Measurements from ENCODE around the gene DCAF6.
"Not testable (repeated sequence)": the region's sequence is repeated elsewhere in the genome, so short reads cannot be mapped to it uniquely, and the experiment has no call there.

DCAF6 gene

DNA sequence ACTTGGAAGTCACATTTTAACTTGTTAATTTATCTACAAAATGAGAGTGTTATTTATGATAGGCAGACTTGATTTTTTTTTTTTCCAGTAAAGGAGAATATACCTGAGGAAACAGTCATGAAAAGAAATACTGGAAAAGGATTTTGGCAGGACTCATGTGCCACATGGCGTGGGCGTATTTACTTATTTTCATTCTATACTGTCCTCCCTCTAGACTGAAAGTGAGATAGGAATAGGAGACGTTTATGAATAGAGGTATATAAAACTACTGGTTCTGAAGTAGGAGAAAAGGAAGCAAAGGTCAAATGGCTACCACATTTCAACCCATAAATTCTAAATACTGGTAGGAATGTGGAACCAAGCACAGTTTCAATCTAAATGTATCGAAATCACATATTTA lies 95.1 kb downstream of the DCAF6 start:
- DNase-seq (ENCODE audit: low spot score), result no peak

DNA sequence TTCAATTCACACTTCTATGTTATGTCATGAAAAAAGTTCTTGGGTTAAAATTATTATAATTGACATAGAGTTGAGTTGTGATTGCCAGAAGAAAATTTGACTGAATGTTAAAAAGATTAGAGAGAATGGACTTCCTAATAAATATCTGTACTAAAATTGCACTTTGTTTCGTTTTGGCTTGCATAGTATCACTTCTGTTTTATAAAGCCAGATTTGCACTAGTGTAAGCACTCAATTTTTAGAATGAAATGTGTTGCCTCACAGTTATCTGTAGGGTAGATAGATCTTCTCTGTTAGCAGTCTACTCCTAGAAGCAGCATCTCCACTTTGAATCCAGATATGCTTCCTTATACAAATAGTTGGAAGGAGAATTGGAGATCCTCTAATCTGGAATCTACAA lies 95.5 kb downstream of the DCAF6 start:
- DNase-seq (ENCODE audit: low spot score), result no peak

DNA sequence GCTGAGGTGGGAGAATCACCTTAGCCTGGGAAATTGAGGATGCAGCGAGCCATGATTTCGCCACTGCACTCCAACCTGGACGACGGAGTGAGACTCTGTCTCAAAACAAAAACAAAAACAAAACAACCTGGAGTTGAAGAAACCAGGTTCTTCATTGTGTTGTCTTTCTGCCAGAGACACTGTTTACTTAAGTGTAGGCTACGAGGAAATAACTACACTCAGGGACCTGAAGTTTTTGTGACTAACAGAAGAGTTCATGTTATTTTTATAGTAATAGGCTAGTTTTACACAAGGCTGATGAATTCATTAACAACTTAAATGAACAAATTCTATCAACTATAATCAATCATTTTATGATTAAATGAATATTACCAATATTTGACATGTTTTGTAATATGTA lies 98.9 kb downstream of the DCAF6 start:
- DNase-seq (ENCODE audit: low spot score), result no peak

DNA sequence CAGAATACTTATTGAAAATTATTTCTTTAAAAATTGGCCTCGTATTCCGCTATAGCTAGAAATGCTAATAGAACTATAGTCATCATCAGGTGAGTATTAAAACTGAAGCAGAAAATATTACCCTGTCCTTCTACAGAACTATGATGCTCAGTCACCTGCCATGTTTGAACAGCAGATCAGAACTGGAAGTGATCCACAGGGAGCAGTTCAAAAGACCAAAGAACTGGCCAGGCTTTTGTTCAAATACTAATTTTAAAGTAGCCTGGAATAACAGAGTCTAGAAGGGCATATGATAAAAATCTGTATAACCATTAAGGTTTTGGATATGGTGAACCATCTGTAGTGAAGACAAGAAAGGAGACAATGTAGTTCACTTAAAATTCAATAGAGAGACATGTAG lies 105.9 kb downstream of the DCAF6 start:
- no peak for DNase-seq (ENCODE audit: low spot score)

DNA sequence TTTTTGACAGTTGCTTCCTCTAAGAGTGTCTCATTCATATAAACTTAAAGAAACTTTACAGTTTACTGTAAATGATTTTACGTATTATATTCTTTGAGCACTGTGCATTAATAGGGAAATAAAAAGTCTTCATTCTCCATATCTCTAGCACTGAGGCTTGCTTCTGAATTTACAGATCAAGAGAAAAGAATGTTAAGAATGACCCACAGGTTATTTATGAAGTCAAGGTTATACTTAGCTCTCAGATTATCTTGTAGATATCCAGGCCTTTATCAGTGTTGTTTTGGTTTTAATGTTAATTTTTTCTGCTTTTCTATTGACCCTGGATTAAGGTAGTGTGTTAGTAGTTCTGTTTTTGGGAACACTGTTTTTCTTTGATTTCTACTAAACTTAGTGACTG lies 108.8 kb downstream of the DCAF6 start:
- DNase-seq (ENCODE audit: low spot score), result no peak

DNA sequence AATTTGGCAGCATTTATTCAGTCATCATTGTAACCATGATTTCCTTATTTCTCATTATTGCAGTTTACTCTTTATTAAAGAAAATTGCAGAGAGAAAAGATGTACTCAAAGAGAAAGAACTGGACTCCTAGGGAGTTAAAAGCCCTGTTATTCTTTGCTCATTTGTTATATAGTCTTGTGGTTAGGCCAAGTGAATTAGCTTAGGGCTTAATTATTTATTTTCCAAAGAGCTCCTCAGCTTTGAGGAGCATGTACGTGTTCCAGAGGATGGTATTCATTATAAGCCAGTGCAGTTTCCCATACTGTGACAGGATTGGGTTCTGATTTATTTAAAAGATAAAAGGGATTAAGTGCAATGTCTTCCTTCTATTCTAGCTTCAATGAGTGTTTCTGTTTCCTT lies 113.8 kb downstream of the DCAF6 start:
- no peak for DNase-seq (ENCODE audit: low spot score)

DNA sequence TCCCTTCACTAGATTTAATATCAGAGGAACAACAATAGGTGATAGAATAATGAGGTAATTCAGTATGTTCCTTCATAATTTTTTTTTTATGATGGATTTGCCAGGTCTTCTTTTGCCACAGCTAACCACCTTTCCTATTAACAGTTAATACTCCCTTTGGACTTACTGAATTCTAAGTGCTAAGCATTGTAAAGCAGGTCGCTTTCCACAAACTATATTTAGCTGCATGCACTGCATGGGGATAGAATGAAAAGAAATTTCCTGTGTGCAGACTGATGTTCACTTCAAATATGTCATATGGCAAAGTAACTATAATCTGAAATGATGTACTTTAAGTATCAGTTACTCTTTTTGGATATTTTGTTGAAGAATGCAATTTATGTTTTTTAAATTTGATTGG lies 114.4 kb downstream of the DCAF6 start:
- DNase-seq (ENCODE audit: low spot score), result no peak

DNA sequence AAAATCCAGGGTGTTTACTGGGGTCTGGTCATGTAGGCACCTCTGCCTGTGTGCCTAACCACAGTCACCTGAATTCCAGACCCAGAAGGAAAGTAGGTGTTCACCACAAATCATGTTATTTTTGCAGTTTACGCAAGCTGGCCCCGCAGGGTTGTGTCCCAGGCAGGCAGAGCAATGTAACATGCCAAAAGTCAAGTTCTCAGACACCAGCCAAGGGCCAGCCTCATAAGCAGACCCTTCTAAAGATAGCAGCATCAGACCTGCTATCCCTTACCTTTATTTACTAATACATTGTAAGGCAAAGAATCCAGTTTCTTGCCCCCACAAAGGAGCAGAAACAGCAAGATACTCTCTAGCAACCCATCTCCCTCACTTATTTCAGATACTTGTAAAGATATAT lies 117.2 kb downstream of the DCAF6 start:
- DNase-seq (ENCODE audit: low spot score), result no peak

DNA sequence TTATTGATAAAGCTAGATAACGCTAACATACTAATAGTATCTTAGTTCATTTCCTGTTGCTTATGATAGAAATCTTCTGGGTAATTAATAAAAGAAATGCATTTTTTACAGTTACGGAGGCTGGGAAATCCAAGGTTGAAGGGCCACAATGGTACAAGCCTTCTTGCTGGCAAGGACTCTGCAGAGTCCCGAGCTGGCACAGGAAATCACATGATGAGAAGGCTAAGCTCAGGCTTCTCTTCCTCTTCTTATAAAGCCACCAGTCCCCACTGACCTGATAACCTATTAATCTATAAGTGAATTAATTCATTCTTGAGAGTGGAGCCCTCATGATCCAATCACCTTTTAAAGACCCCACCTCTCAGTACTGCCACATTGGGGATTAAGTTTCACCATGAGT lies 117.6 kb downstream of the DCAF6 start:
- DNase-seq (ENCODE audit: low spot score), result no peak

DNA sequence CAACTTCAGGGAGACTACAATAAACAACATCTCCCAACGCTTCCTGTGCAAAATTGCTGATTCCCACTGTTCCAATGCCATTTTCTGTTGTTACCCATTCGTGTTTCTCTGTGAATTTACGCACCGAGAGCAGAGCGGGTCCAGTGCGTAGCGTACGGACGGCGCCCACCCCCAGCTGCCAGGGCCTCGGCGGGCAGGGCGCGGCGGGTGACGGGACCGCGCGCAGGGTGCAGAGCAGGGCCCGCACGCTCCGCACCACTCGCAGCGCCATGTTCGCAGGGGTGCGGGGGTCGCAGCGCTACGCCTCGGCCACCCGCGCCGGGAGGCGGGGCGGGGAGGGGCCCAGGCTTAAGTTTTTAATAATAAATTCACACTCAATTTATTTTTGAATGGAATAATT lies 119.7 kb downstream of the DCAF6 start:
- not testable (repeated sequence) for DNase-seq (ENCODE audit: low spot score)

DNA sequence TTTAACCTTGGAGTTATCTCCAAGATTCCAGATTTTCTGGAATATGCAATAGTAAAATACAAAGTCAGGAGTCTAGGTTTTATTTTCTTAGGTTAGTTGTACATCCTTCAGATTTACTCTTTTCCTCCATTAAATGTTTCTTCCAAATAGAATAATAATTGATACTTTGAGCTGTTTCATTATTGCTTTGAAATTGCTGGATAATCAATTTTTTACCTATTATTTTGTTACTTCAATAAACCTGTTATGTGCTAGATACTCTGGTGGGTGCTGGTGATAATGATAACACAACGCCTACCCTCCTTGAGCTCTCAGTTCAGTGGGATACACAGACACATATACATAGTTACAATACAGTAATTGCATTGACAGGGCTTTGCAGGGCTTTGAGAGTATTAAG lies 120.9 kb downstream of the DCAF6 start:
- DNase-seq (ENCODE audit: low spot score), result no peak

DNA sequence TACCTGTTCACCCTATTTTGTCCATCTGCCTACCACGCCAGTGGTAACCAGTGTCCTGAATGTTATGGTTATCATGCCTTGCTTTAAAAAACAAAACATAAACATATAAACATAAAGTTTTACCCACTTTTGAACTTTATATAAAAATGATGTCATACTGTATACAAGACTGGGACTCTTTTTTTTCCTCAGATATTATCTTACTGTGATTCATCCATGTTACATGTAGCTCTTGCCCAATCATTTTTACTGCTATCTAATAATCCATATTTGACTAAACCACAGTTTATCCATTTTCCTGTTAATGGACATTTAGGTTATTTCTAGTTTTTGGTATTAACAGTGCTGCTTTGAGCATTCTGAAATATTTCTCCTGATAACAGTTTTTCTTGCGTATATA lies 121.4 kb downstream of the DCAF6 start:
- no peak for DNase-seq (ENCODE audit: low spot score)

DNA sequence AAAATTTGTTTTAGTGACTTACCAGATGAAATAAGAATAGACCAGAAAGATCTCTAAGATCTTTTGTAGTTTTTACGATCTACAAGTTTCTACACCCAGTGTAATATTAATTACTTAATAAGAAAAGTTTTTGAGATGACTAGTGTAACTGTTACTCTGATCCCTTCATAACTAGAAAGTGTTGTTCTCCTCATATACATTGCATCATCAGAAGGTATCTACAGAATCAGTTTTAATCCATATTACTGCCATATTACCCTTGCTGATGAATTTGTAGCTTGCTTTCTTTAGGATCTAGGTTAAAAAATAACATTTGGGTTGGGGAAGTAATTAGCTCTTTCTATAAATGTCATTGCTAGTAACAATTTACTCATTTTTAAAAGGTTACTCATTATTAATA lies 127.7 kb downstream of the DCAF6 start:
- DNase-seq (ENCODE audit: low spot score), result no peak

DNA sequence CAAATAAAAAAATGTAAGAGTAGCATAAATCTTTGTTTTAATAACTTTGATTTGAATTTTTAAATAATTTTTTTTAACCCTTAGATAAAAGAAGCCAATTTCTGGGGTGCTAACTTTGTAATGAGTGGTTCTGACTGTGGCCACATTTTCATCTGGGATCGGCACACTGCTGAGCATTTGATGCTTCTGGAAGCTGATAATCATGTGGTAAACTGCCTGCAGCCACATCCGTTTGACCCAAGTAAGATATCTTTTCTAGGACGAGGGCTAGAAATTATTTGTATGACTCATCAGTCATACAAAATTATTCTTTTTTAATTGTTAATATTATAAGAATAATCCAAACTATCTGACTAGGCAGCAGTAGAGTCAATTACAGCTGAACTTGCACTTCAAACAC lies 129.0 kb downstream of the DCAF6 start:
- no peak for DNase-seq (ENCODE audit: low spot score)

DNA sequence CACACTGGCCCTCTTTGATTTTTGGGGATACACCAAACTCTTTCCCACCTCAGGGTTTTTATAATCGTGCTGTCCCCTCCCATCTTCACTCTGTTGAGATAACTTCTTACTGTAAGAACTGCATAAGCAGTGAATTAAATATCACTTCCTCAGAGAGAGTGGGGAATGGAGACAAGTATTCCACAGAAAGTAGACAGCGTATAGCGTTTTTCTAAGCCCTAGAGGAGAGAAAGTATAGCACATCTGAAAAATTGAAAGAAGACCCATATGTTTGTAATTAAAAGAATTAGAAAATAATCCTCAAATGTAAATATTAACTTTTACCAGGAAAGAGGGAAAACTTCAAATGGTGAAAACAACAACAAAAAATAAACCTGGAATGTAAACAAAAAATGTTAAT lies 132.9 kb downstream of the DCAF6 start:
- DNase-seq (ENCODE audit: low spot score), result no peak

DNA sequence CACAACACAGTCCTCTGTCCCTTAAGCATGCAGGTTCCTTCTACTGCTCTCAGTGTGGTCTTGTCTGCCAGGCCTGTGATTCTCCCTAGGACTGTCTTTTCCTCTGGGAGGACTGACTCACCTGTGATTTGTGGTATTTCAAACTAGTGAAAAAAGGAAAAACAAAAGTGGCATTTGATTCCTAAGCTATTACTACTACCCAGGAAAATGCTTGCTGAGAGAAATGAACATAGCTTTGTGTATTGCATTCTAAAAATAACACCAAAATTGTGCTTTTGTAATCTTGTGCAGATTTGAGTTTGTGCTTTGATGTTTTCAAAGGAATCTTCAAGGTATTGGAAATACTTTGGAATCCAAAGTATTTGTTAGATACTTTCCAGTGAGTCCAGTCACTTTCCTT lies 143.3 kb downstream of the DCAF6 start:
- DNase-seq (ENCODE audit: low spot score), result peak; percentile 82

DNA sequence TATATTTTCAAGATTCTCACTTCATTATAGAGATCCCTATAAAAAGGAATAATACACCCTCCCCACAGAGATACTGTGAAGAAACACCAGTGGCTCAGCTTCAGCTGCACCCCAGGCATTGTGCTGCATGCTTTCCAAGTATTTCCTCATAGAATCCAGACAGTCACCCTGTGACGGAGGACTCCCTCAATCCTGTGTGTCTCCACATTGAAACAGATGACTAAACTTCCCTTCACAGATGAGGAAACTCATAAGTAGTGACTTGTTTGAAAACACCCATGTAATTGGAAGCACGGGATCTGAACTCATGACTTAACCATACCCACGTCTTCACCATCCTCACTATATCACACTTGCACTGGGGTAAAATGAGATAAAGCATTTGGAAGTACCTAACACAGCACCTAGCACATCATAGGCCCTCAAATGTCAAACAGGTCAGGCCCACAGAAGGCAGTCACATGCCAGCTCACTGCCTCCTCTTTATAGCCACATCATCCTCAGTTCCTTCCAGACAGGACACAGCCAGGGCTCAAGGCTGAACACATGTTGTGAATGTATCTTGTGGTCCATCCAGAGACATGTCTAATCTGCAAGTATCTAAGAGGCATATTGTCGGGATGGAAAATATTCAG lies 145.0 kb downstream of the DCAF6 start:
- peak; percentile 84 for DNase-seq (ENCODE audit: low spot score)

DNA sequence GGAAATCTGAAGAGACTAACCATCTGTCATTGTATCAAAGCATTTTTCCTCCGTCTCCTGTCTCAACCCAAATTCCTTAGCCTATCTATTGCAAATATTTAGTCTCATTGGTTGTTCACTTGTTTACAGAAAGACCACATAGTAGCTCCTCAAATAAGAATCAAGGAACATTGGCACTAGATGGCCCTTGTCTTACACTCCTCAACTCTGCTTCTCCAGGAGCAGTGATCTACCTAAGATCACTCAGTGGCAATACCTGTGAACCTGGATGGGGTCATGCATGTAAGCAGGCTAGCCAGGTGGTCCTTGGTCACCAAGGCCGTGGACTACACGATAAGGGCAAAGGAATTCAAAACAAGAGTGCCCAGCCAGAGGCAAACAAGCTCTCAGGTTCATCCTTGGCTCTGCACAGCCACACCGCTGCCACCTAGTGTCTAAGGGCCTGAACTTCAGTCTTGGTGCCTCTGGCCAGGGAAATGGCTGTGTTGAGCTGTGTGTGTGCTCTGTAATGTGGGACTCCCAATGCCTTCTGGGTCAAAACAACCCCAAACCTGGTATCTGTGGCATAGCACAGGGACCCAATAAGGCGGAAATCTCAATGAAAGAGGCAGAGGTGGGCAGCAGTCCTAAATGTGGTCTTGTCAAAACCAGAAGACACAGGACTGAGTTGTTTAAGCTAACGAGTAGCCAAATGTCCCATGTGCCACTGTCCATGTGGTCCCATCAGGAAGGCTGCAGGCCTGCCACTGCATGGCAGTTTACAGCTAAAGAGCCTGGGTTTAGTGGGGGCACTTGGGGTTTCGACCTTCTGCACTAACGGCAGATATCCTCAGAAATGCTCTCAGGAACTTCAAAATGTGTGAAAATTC lies 145.8 kb downstream of the DCAF6 start:
- DNase-seq (ENCODE audit: low spot score), result peak; percentile 78

DNA sequence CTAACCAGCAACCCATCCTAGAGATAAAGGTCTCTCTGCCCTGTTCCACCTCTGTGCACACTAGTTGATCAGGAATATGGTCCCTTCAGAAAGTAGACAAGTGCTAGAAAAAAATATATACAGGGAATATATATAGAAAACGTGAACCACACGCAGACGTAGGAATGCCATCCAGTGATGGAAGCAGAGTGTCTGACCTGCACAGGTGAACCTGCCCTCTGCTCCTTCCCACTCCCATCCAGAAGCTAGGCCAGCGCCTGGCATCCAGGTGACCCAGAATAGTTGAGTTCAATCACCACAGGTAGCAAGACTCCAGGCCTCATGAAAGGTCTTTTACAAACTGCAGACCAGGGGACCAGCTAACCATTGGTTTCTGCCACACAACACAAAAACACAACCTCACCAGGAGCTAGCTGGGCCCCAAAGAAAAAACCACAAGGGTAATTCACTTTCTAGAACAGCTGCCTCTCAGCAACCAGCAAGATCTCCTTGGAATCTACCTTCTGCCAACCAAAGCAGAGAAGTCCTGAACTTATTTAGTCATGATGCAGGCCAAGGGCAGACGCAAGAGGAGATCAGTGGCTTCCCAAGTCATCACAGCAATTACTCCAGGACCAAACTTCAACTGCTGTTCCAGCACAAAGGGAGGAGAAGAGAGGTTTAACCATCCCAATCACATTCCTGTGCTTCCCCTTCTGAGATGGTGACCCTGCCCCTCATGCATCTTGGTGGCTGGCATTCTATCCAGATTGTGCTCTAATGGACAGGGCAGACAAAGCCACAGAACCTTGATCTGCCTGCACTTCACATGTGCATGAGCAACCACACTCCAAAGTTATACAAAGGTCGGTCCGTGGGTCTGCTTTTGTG lies 147.2 kb downstream of the DCAF6 start:
- no peak for DNase-seq (ENCODE audit: low spot score)

DNA sequence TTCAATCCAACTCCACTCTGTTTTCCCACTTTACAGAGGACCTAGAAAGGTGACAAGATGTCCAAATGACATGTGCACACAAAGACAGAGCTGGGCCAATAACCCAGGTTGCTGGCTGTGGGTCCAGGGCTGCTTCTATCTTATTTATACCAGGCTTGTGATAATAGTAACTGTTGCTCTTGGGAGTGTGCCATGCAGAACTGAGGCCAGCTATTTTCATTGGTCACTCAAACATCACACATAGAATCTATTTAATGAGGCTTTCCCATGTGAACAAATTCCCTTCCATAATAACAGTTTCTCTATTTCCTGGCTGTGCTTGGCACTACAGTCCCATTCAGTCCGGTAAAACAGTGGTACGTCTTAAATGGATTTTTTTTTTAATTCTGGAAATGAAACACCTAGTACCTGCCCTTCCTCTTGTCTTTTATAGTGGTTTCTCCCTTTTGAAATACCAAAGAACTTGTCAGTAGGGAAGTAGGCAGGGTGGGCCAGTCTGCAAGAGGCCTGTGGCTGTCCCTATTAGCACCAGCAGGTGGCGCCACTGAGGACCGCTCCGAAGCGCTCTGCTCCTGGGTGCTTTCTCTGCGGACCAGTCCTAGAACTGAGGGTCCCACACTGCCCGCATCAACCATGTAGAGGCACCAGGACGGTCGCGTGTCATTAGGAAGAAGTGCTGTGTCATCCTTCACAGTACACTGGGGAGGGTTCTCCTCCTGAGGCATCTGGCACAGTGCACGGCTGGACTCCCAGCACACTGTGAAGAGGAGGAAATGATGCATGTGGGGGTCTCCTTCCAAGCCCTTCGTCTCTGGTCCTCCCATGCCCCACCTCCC lies 148.1 kb downstream of the DCAF6 start:
- DNase-seq (ENCODE audit: low spot score), result peak; percentile 42

DNA sequence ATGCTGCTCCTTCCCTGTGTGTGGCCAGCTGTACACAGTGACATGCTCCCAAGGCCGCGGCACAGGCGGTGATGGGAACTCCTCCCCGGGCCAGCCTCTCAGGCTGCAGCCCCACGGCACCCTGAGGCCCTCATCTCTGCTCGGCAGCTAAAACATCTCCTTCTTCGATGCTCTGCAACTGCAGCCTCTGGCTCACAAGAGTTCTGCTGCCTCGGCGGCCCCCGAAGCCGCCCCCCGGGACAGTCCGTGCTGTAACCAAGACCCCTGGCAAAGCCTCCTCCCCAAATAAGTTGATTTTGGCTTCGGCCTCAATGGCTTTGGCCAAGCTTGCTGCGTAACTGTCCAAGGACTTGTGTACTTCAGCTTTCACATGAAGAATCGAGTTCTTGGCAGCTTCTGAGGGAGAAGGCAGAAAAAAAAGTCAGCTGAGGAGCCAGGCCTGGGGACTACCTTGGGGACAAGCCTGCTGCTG lies 149.0 kb downstream of the DCAF6 start:
- no peak for DNase-seq (ENCODE audit: low spot score)

DNA sequence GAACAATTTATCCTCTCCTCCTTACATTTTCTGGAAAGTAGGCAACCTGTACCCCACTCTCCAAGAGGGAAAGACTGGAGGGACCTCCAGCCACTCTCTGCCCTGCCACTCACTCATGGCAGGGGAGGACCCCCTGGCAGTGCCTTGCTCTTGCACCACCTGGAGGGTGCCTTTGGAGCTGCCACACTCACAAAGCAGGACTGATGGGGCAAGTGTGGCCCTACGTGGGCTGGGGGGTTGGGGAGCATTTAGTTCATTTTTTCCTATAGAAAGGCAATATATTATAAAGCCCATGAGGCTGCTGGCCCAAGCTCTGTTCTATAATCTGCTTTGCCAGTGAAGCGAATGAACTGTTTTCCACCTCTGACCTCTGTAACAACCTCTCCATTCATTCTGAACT lies 150.0 kb downstream of the DCAF6 start:
- DNase-seq (ENCODE audit: low spot score), result no peak

Measured in kidney tubule cell (primary cell).